Esophagus muscularis mucosa (tissue), 4 donors: ENCODE results near the gene NCAPH2. TPM values are rescaled to one million over a fixed set of nuclear protein-coding genes. Genes with fewer than 3 reads are reported as not detected.

Experiments used
- DNase-seq: peaks from one replicate; pipeline ENCODE4 v3.0.0-alpha.2; 2017; ENCODE audit errors: extremely low spot score
- H3K27ac ChIP-seq, 4 donors: fragments of 200-600 bp; sonication (generic); replicated peaks in 1 of 4; 1 replicate in 3 of 4; 2 replicates in 1 of 4; pipeline ENCODE4 v1.5.1; 2016 to 2019; ENCODE audit warnings: mild to moderate bottlenecking in 1 of 4
- H3K27me3 ChIP-seq, 4 donors: fragments of 200-600 bp; sonication (generic); one replicate each; pipeline versions ENCODE4 v1.5.1 to v1.6.0; 2016 to 2019
- H3K36me3 ChIP-seq, 4 donors: fragments of 200-600 bp; sonication (generic); one replicate each; pipeline ENCODE4 v1.5.1; 2016 to 2019
- H3K4me1 ChIP-seq, 4 donors: fragments of 200-600 bp; sonication (generic); one replicate each; pipeline ENCODE4 v1.5.1; 2016 to 2019
- H3K4me3 ChIP-seq, 4 donors: fragments of 200-600 bp; sonication (generic); 1 replicate in 2 of 4; 2 replicates in 2 of 4; pipeline ENCODE4 v1.5.1; 2016 to 2019; ENCODE audit warnings: mild to moderate bottlenecking in 4 of 4, moderate library complexity in 1 of 4
- H3K9me3 ChIP-seq, 4 donors: fragments of 200-600 bp; sonication (generic); 1 replicate in 3 of 4; 2 replicates in 1 of 4; pipeline ENCODE4 v1.5.1; 2016 to 2019
- CTCF ChIP-seq, 3 experiments: fragments of 200-600 bp in 2 of 3; fragments of 450-650 bp in 1 of 3; sonication (generic) in 2 of 3; IDR thresholded peaks; one replicate each; pipeline ENCODE4 v1.5.1; 2017 to 2019; ENCODE audit warnings: antibody characterized with exemption in 3 of 3, mild to moderate bottlenecking in 2 of 3, moderate library complexity in 1 of 3
- EP300 ChIP-seq: sonication (generic); formaldehyde crosslinking; IDR thresholded peaks from one replicate; pipeline ENCODE4 v1.6.1; 2017; ENCODE audit warnings: antibody characterized with exemption
- POLR2A ChIP-seq: fragments of 450-650 bp; IDR thresholded peaks from one replicate; pipeline ENCODE4 v1.6.1; 2017; ENCODE audit warnings: antibody characterized with exemption, moderate library complexity, mild to moderate bottlenecking, low read depth
- POLR2AphosphoS5 ChIP-seq, 2 donors: sonication (generic); formaldehyde crosslinking; IDR thresholded peaks; one replicate each; pipeline ENCODE4 v1.6.1; 2017; ENCODE audit warnings: antibody characterized with exemption in 2 of 2
- WGBS: methylation state at CpG from one replicate; pipeline ENCODE4 v1.1.5; 2018; 5-methylcytosine and 5-hydroxymethylcytosine counted together
- intact Hi-C: fragments of 100-400 bp; cut with DNase I; formaldehyde crosslinking; loops from one replicate; pipeline ENCODE4 v1.15.1; 2023
- total RNA-seq, 4 donors: library from RNA; depleted of rRNA; stranded (reverse); fragments of >200 nt; gene quantifications; one replicate each; pipeline versions ENCODE4 v1.1.0 to v1.2.1, GENCODE V29; 2016

The NCAPH2 gene
- total RNA-seq, result 10 to 100 TPM; 30.3 to 44.6 (median 41.7) TPM

- H3K36me3 ChIP-seq, result peaks cover 22 to 45% (median 30%) of the 10 kb centered on the region in 4 donors
- no peak for DNase-seq
- peak within 1 kb of the TSS; percentile 87 to 98 (median 95) for H3K4me3 ChIP-seq
- H3K4me1 ChIP-seq, result peaks cover 27 to 46% (median 38%) of the 10 kb centered on the region in 4 donors
- TF ChIP-seq POLR2AphosphoS5 (IDR thresholded peaks at IDR 0.05), result peak; percentile 96 to 97
- TF ChIP-seq POLR2A, result peak; percentile 23
- no peak for TF ChIP-seq EP300
- TF ChIP-seq CTCF (IDR thresholded peaks at IDR 0.05), result peak in 1 of 3 experiments; percentile 26
- no peaks in the 10 kb centered on the region for H3K9me3 ChIP-seq
- H3K27me3 ChIP-seq, result no peaks in the 10 kb centered on the region
- peak within 1 kb of the TSS; percentile 92 to 98 (median 96) for H3K27ac ChIP-seq
- intact Hi-C loops, result loop anchor here (2.0 to 5.0 kb wide), 3 partner anchors 17 to 59 kb away; partner anchors contain the start of gene SCO2
- 0% methylated on average over 12 of the region's 76 CpGs for WGBS
These were observed at the start of gene NCAPH2 for GRCh38 chr22:50507991-50508884. Gene NCAPH2 (plus strand): TSS chr22:50508224. CDS start chr22:50508338, 114 bp downstream.

- Histone ChIP-seq H3K27ac (no peak overlapping the region), H3K27me3 (no peaks in the 10 kb centered on the region), H3K9me3 (no peaks in the 10 kb centered on the region), H3K4me1 (no peaks in the 10 kb centered on the region), H3K4me3 (no peak overlapping the region), H3K36me3 (peaks cover 97 to 100% (median 99%) of the 10 kb centered on the region in 4 donors)
- TF ChIP-seq EP300 (no peak), POLR2A (no peak), POLR2AphosphoS5 (IDR thresholded peaks at IDR 0.05) (no peak)
- DNase-seq, result no peak
- 87% methylated on average over 20 of the region's 22 CpGs for WGBS
- intact Hi-C loops, result no loop called here
These were observed 49.0 kb upstream of the NCAPH2 start for GRCh38 chr22:50459016-50459415.

GRCh38 chr22:50459496-50460140, 48.4 kb upstream of the NCAPH2 start:
- WGBS, result 93% methylated on average over 21 of the region's 41 CpGs
- no peak for TF ChIP-seq CTCF (IDR thresholded peaks at IDR 0.05)
- no peak for TF ChIP-seq EP300
- TF ChIP-seq POLR2AphosphoS5 (IDR thresholded peaks at IDR 0.05), result no peak
- H3K27ac ChIP-seq, result no peak overlapping the region
- no peaks in the 10 kb centered on the region for H3K27me3 ChIP-seq
- H3K36me3 ChIP-seq, result peaks cover 97 to 100% (median 99%) of the 10 kb centered on the region in 4 donors
- DNase-seq, result no peak
- no peak overlapping the region for H3K4me3 ChIP-seq
- no peaks in the 10 kb centered on the region for H3K4me1 ChIP-seq
- no peaks in the 10 kb centered on the region for H3K9me3 ChIP-seq
- intact Hi-C loops, result no loop called here

- WGBS, result 94% methylated on average over 17 of the region's 17 CpGs
These were observed 47.1 kb upstream of the NCAPH2 start for GRCh38 chr22:50460938-50461337.

More at GRCh38 chr22:50460938-50461337, 47.1 kb upstream of the NCAPH2 start:
- no peaks in the 10 kb centered on the region for H3K27me3 ChIP-seq
- no peak for DNase-seq
- H3K4me1 ChIP-seq, result no peaks in the 10 kb centered on the region
- no peak overlapping the region for H3K4me3 ChIP-seq
- H3K36me3 ChIP-seq, result peaks cover 97 to 100% (median 99%) of the 10 kb centered on the region in 4 donors
- no peaks in the 10 kb centered on the region for H3K9me3 ChIP-seq
- no peak for TF ChIP-seq EP300
- no peak for TF ChIP-seq POLR2A
- no peak for TF ChIP-seq CTCF (IDR thresholded peaks at IDR 0.05)
- TF ChIP-seq POLR2AphosphoS5 (IDR thresholded peaks at IDR 0.05), result no peak
- intact Hi-C loops, result no loop called here
- H3K27ac ChIP-seq, result no peak overlapping the region
